Measurements from ENCODE around the gene FBXO4.

DNA sequence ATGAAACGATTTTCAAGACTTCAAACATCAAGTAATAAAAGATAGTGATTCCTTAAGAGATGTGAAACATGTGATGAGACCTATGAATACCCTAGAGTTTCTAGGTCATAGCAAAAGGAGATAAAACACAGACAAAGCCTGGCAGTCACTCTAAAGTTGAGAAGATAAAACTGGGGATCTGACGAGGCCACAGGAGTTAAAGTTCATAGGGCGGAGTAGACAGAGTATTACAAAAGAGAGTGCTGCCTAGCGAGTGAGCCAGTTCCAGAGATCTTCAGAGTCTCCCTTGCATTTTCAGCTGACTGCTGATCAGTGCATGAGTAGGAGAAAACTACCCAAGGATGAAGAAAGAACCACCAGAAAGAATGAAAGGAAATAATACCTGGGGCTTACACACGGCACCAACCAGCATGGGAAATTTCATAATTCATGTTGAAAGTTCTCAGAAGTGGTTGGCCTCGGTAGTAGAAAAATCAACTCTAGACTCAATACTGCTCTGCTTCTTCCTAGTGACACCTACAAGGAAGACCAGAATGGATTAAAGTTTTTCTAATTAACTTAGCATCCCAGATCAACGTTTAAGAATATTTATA is 30.4 kb downstream of the FBXO4 start:
- TF ChIP-seq, protein P1, sequence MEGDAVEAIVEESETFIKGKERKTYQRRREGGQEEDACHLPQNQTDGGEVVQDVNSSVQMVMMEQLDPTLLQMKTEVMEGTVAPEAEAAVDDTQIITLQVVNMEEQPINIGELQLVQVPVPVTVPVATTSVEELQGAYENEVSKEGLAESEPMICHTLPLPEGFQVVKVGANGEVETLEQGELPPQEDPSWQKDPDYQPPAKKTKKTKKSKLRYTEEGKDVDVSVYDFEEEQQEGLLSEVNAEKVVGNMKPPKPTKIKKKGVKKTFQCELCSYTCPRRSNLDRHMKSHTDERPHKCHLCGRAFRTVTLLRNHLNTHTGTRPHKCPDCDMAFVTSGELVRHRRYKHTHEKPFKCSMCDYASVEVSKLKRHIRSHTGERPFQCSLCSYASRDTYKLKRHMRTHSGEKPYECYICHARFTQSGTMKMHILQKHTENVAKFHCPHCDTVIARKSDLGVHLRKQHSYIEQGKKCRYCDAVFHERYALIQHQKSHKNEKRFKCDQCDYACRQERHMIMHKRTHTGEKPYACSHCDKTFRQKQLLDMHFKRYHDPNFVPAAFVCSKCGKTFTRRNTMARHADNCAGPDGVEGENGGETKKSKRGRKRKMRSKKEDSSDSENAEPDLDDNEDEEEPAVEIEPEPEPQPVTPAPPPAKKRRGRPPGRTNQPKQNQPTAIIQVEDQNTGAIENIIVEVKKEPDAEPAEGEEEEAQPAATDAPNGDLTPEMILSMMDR (conservative IDR thresholded peaks at IDR 0.05 in 1 of 2, IDR thresholded peaks at IDR 0.05 in 1 of 2; ENCODE audit: extremely low read depth in 1 of 2, insufficient read depth in 1 of 2, low read depth in 1 of 2, low read length in 2 of 2) = no peak
- TF ChIP-seq EZH2 (IDR thresholded peaks at IDR 0.05; ENCODE audit: borderline replicate concordance, low read length) = no peak

Data from mammary epithelial cell (primary cell).